Astrocyte (in vitro differentiated cells and primary cell): Measurements from ENCODE around the gene PRKCD. TPM values are rescaled to one million over a fixed set of nuclear protein-coding genes. Genes with fewer than 3 reads are reported as not detected.

Experiments used
- DNase-seq: peaks from one replicate; pipeline ENCODE4 v3.0.0-alpha.2; 2010; ENCODE audit warnings: low read depth
- FAIRE-seq: peaks from 2 replicates; lab custom pipeline; 2011; peaks lifted over from hg19 to GRCh38; lab: Jason Lieb, UNC
- H2AFZ ChIP-seq: 2 replicates; pipeline ENCODE4 v1.6.0; 2012; ENCODE audit warnings: low read depth, low read length, inconsistent platforms
- H3K27ac ChIP-seq: 2 replicates; pipeline ENCODE4 v1.5.1; 2011; ENCODE audit warnings: low read depth, low read length, inconsistent platforms
- H3K27me3 ChIP-seq: 2 replicates; pipeline ENCODE4 v1.6.0; 2011; ENCODE audit warnings: low read length, inconsistent platforms; ENCODE audit not compliant: insufficient read depth
- H3K36me3 ChIP-seq: 2 replicates; pipeline ENCODE4 v1.5.1; 2011; ENCODE audit warnings: low read length, inconsistent platforms; ENCODE audit not compliant: insufficient read depth
- H3K4me1 ChIP-seq: 2 replicates; pipeline ENCODE4 v1.5.1; 2011; ENCODE audit warnings: low read length, inconsistent platforms; ENCODE audit not compliant: insufficient read depth
- H3K4me2 ChIP-seq: 2 replicates; pipeline ENCODE4 v1.6.0; 2012; ENCODE audit warnings: low read length, inconsistent platforms
- H3K4me3 ChIP-seq: 2 replicates; pipeline ENCODE4 v1.5.1; 2011; ENCODE audit warnings: low read depth, mild to moderate bottlenecking, low read length, inconsistent platforms; ENCODE audit not compliant: insufficient read depth
- H3K79me2 ChIP-seq: 2 replicates; pipeline ENCODE4 v1.6.0; 2012; ENCODE audit warnings: mild to moderate bottlenecking, low read length, inconsistent platforms; ENCODE audit not compliant: insufficient read depth
- H3K9ac ChIP-seq: 2 replicates; pipeline ENCODE4 v1.6.0; 2012; ENCODE audit warnings: mild to moderate bottlenecking, low read length, inconsistent platforms
- H3K9me3 ChIP-seq: 2 replicates; pipeline ENCODE4 v1.5.1; 2012; ENCODE audit warnings: low read depth, mild to moderate bottlenecking, low read length, inconsistent platforms; ENCODE audit not compliant: insufficient read depth
- H4K20me1 ChIP-seq: 2 replicates; pipeline ENCODE4 v1.6.0; 2012; ENCODE audit warnings: low read length, inconsistent platforms; ENCODE audit not compliant: insufficient read depth
- H3K27ac Mint-ChIP-seq: one replicate; pipeline ENCODE4 v1.8.0; 2021; ENCODE audit warnings: mild to moderate bottlenecking, mixed read lengths; ENCODE audit not compliant: unreplicated experiment
- H3K27me3 Mint-ChIP-seq: one replicate; pipeline ENCODE4 v1.8.0; 2021; ENCODE audit warnings: low read depth, mixed read lengths; ENCODE audit not compliant: unreplicated experiment
- H3K36me3 Mint-ChIP-seq: one replicate; pipeline ENCODE4 v1.8.0; 2021; ENCODE audit warnings: low read depth, mixed read lengths; ENCODE audit not compliant: unreplicated experiment
- H3K4me1 Mint-ChIP-seq: one replicate; pipeline ENCODE4 v1.8.0; 2021; ENCODE audit warnings: low read depth, mixed read lengths; ENCODE audit not compliant: unreplicated experiment
- H3K4me3 Mint-ChIP-seq: one replicate; pipeline ENCODE4 v1.8.0; 2021; ENCODE audit warnings: mild to moderate bottlenecking, moderate library complexity, mixed read lengths; ENCODE audit not compliant: unreplicated experiment
- H3K9me3 Mint-ChIP-seq: one replicate; pipeline ENCODE4 v1.8.0; 2021; ENCODE audit warnings: mild to moderate bottlenecking, mixed read lengths; ENCODE audit not compliant: unreplicated experiment
- EZH2 ChIP-seq: IDR thresholded peaks from 2 replicates; pipeline ENCODE4 v1.6.1; 2012; ENCODE audit warnings: mild to moderate bottlenecking, low read length, inconsistent platforms; ENCODE audit not compliant: insufficient read depth
- total RNA-seq: library from RNA; stranded (reverse); gene quantifications from 2 replicates; pipeline ENCODE4 v1.2.1, GENCODE V29; 2021
- TF ChIP-seq, protein P1 (sequence below): IDR thresholded peaks from 2 replicates; pipeline ENCODE4 v1.5.1; 2011; ENCODE audit warnings: low read depth, mild to moderate bottlenecking, inconsistent platforms, low read length, moderate library complexity; ENCODE audit not compliant: insufficient read depth

PRKCD gene
- total RNA-seq, 1 donor from 2014 or later = 25.4 TPM

- Histone ChIP-seq H3K4me2 (no peak overlapping the region), H2AFZ (no peak overlapping the region), H3K27me3 (no peaks in the 10 kb centered on the region), H4K20me1 (no peaks in the 10 kb centered on the region), H3K36me3 (no peaks in the 10 kb centered on the region), H3K9me3 (no peaks in the 10 kb centered on the region), H3K27ac (no peak overlapping the region), H3K4me1 (peaks cover 2% of the 10 kb centered on the region), H3K4me3 (no peak overlapping the region), H3K79me2 (no peaks in the 10 kb centered on the region), H3K9ac (no peak overlapping the region)
- FAIRE-seq = no peak
- H3K4me3 Mint-ChIP-seq = no peak overlapping the region
- no peak overlapping the region for H3K27ac Mint-ChIP-seq
- H3K4me1 Mint-ChIP-seq = peaks cover 6% of the 10 kb centered on the region
- TF ChIP-seq EZH2 = no peak
- TF ChIP-seq, protein P1, sequence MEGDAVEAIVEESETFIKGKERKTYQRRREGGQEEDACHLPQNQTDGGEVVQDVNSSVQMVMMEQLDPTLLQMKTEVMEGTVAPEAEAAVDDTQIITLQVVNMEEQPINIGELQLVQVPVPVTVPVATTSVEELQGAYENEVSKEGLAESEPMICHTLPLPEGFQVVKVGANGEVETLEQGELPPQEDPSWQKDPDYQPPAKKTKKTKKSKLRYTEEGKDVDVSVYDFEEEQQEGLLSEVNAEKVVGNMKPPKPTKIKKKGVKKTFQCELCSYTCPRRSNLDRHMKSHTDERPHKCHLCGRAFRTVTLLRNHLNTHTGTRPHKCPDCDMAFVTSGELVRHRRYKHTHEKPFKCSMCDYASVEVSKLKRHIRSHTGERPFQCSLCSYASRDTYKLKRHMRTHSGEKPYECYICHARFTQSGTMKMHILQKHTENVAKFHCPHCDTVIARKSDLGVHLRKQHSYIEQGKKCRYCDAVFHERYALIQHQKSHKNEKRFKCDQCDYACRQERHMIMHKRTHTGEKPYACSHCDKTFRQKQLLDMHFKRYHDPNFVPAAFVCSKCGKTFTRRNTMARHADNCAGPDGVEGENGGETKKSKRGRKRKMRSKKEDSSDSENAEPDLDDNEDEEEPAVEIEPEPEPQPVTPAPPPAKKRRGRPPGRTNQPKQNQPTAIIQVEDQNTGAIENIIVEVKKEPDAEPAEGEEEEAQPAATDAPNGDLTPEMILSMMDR = no peak
- H3K36me3 Mint-ChIP-seq = peaks cover 2% of the 10 kb centered on the region
- no peaks in the 10 kb centered on the region for H3K9me3 Mint-ChIP-seq
- DNase-seq = no peak
- H3K27me3 Mint-ChIP-seq = peaks cover 10% of the 10 kb centered on the region
Observed at GRCh38 chr3:53142986-53143385, 18.0 kb upstream of the PRKCD start.

DNA sequence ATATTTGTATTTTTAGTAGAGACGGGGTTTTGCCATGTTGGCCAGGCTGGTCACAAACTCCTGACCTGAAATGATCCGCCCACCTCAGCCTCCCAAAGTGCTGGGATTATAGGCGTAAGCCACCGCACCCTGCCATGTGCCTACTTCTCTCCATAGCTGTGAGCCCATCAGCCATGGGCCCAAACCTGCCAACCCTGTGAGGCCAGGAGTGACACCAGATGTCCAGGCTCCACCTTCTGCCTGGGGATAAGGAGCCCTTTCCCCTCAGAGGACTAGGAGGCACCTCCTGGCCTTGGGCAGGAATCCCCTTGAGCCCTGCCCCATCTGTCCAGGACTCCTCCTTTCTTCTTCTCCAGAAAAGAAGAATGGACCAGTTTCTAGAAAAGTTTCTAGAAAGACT lies 16.6 kb upstream of the PRKCD start:
- DNase-seq = no peak
- no peak for FAIRE-seq
- no peak overlapping the region for H3K4me3 Mint-ChIP-seq
- Histone ChIP-seq H3K9ac (no peak overlapping the region), H3K4me1 (peaks cover 2% of the 10 kb centered on the region), H3K4me2 (no peak overlapping the region), H3K27me3 (no peaks in the 10 kb centered on the region), H2AFZ (no peak overlapping the region), H4K20me1 (no peaks in the 10 kb centered on the region), H3K4me3 (no peak overlapping the region), H3K27ac (no peak overlapping the region), H3K79me2 (no peaks in the 10 kb centered on the region), H3K36me3 (no peaks in the 10 kb centered on the region), H3K9me3 (no peaks in the 10 kb centered on the region)
- H3K27ac Mint-ChIP-seq = no peak overlapping the region
- H3K9me3 Mint-ChIP-seq = no peaks in the 10 kb centered on the region
- H3K4me1 Mint-ChIP-seq = peaks cover 6% of the 10 kb centered on the region
- peaks cover 2% of the 10 kb centered on the region for H3K36me3 Mint-ChIP-seq
- TF ChIP-seq, protein P1 = no peak
- TF ChIP-seq EZH2 = no peak
- peaks cover 13% of the 10 kb centered on the region for H3K27me3 Mint-ChIP-seq

GRCh38 chr3:53144862-53145712 lies 15.9 kb upstream of the PRKCD start:
- H3K27me3 ChIP-seq = no peaks in the 10 kb centered on the region
- peaks cover 20% of the 10 kb centered on the region for H3K27me3 Mint-ChIP-seq
- no peak overlapping the region for H3K27ac Mint-ChIP-seq
- H3K36me3 ChIP-seq = no peaks in the 10 kb centered on the region
- H4K20me1 ChIP-seq = no peaks in the 10 kb centered on the region
- peaks cover 2% of the 10 kb centered on the region for H3K36me3 Mint-ChIP-seq
- peaks cover 4% of the 10 kb centered on the region for H3K4me1 Mint-ChIP-seq
- no peak overlapping the region for H3K4me3 Mint-ChIP-seq
- no peak for FAIRE-seq
- H2AFZ ChIP-seq = no peak overlapping the region
- DNase-seq = no peak
- peaks cover 6% of the 10 kb centered on the region for H3K4me1 ChIP-seq
- H3K4me2 ChIP-seq = no peak overlapping the region
- H3K9me3 ChIP-seq = no peaks in the 10 kb centered on the region
- no peak overlapping the region for H3K4me3 ChIP-seq
- no peak overlapping the region for H3K27ac ChIP-seq
- no peaks in the 10 kb centered on the region for H3K79me2 ChIP-seq
- TF ChIP-seq, protein P1 = no peak
- TF ChIP-seq EZH2 = no peak
- no peaks in the 10 kb centered on the region for H3K9me3 Mint-ChIP-seq
- no peak overlapping the region for H3K9ac ChIP-seq
